Right atrium auricular region (tissue), 2 donors: ENCODE data around the gene PCSK6. TPM values are rescaled to one million over a fixed set of nuclear protein-coding genes. Genes with fewer than 3 reads are reported as not detected.
"Not testable (repeated sequence)": the region's sequence is repeated elsewhere in the genome, so short reads cannot be mapped to it uniquely, and the experiment has no call there.

ENCODE experiments used
- DNase-seq: peaks from one replicate; pipeline ENCODE4 v3.0.0-alpha.2; 2019; ENCODE audit warnings: low spot score
- H3K27ac ChIP-seq, 2 donors: fragments of 200-600 bp; sonication (generic); 1 replicate in 1 of 2; 2 replicates in 1 of 2; pipeline ENCODE4 v1.5.1; 2016 to 2019
- H3K27me3 ChIP-seq, 2 donors: fragments of 200-600 bp; sonication (generic); one replicate each; pipeline versions ENCODE4 v1.5.1 to v1.6.0; 2017 to 2019
- H3K36me3 ChIP-seq: fragments of 200-600 bp; sonication (generic); one replicate; pipeline ENCODE4 v1.5.1; 2016
- H3K4me1 ChIP-seq, 2 donors: fragments of 200-600 bp; sonication (generic); one replicate each; pipeline versions ENCODE4 v1.5.1 to v1.6.0; 2017 to 2019
- H3K4me3 ChIP-seq, 2 donors: fragments of 200-600 bp; sonication (generic); 1 replicate in 1 of 2; 2 replicates in 1 of 2; pipeline ENCODE4 v1.5.1; 2017 to 2019; ENCODE audit warnings: mild to moderate bottlenecking in 1 of 2, moderate library complexity in 1 of 2
- H3K9me3 ChIP-seq, 2 donors: fragments of 200-600 bp; sonication (generic); one replicate each; pipeline ENCODE4 v1.5.1; 2019
- total RNA-seq, 2 donors: library from RNA; depleted of rRNA; stranded (reverse); fragments of >200 nt; gene quantifications; one replicate each; pipeline ENCODE4 v1.1.0, GENCODE V29; 2016
- TF ChIP-seq, protein P1 (sequence below), 2 donors: fragments of 200-600 bp; sonication (generic); IDR thresholded peaks; one replicate each; pipeline ENCODE4 v1.5.1; 2019; ENCODE audit warnings: antibody characterized with exemption in 2 of 2

PCSK6 gene
- total RNA-seq, 2 donors from 2014 or later: 14.4 to 19.9 TPM

DNA sequence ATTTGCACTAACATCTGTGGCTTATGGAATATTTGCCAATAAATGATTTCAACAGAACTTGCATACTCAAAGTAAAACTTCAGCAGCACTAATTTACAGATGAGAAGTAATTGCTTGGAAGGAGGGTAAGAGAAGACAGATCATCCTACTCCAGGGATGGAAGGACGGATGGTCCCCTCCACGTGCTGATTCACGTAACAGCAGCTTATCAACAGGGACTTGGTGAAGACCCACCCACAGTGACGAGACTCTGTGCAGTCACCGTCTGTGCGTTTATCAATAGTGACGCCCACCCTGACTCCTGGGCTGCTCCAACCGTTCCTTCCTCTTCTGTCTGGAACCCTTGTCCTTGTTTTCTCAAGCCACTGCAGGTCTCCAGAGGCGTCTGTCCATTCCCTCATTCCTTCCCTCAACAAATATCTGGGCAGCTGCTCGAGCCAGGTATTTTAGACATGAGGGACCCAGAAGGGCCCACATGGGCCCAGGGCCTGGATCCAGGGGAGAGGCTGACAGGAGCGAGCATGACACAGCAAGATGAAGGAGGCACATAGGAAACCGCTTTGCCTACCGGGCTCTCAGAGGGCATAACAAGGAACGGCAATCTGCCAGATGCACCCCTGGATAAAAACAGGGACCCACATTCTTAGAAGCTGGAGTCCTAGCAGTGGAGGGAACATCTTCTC is 33.3 kb downstream of the PCSK6 start:
- Histone ChIP-seq H3K36me3 (no peaks in the 10 kb centered on the region), H3K4me3 (no peak overlapping the region), H3K27ac (peak overlapping the region; percentile 64 to 71), H3K27me3 (no peaks in the 10 kb centered on the region), H3K4me1 (peaks cover 0 to 28% of the 10 kb centered on the region in 2 donors), H3K9me3 (no peaks in the 10 kb centered on the region)
- no peak for DNase-seq
- TF ChIP-seq, protein P1, sequence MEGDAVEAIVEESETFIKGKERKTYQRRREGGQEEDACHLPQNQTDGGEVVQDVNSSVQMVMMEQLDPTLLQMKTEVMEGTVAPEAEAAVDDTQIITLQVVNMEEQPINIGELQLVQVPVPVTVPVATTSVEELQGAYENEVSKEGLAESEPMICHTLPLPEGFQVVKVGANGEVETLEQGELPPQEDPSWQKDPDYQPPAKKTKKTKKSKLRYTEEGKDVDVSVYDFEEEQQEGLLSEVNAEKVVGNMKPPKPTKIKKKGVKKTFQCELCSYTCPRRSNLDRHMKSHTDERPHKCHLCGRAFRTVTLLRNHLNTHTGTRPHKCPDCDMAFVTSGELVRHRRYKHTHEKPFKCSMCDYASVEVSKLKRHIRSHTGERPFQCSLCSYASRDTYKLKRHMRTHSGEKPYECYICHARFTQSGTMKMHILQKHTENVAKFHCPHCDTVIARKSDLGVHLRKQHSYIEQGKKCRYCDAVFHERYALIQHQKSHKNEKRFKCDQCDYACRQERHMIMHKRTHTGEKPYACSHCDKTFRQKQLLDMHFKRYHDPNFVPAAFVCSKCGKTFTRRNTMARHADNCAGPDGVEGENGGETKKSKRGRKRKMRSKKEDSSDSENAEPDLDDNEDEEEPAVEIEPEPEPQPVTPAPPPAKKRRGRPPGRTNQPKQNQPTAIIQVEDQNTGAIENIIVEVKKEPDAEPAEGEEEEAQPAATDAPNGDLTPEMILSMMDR (IDR thresholded peaks at IDR 0.05): no peak

DNA sequence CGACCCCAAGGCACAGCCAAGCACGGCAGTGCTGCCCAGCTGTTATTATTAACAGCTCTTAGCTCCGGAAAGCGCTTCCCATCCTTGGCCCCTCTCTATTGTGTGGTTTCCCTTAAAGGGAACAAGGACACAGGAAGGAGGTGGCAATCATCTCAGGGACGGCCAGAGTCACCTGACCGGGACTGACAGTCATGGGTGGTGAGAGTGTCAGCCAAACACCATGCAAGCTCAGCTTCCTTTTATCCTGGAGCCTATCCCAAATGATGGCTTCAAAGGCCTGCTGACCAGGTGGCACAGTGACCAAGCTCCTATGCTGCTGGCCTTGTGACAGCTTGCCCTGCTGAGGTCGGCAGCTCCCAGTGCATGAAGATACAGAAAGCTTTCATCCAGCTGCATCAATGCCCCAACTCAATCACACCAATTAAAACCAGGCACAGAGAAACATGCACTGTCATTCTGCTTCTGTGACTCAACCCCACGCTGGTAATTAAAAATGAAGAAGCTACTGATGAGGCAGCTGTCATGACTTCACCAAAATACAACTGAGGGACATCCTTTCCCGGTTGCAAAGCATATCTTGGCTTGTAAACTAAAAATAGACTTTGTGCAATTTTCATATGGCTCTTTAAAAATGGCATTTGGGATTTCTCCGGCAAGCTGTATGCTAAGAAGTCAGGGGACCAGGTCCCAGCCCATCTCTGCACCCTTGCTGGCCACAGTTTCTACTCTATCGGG is 34.0 kb downstream of the PCSK6 start:
- H3K27ac ChIP-seq: peak overlapping the region; percentile 64 to 71
- no peaks in the 10 kb centered on the region for H3K36me3 ChIP-seq
- H3K4me3 ChIP-seq: no peak overlapping the region
- no peaks in the 10 kb centered on the region for H3K9me3 ChIP-seq
- DNase-seq: no peak
- peaks cover 0 to 36% of the 10 kb centered on the region in 2 donors for H3K4me1 ChIP-seq
- no peaks in the 10 kb centered on the region for H3K27me3 ChIP-seq
- TF ChIP-seq, protein P1 (IDR thresholded peaks at IDR 0.05): no peak

DNA sequence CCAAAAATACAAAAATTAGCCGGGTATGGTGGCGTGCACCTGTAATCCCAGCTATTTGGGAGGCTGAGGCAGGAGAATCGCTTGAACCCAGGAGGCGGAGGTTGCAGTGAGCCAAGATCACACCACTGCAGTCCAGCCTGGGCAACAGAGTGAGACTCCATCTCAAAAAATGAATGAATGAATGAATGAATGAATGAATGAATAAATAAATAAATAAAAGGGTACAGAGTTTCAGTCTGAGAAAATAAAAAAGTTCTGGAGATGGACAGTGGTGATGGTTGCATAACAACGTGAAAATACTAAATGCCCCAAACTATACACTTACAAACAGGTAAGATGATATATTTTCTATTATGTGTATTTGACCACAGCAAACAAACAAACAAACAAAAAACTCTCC is 34.7 kb downstream of the PCSK6 start:
- H3K27me3 ChIP-seq, H3K4me3 ChIP-seq, H3K36me3 ChIP-seq, H3K9me3 ChIP-seq, DNase-seq: not testable (repeated sequence)
- peaks cover 0 to 39% of the 10 kb centered on the region in 2 donors for H3K4me1 ChIP-seq
- H3K27ac ChIP-seq: peak overlapping the region; percentile 64 to 71

DNA sequence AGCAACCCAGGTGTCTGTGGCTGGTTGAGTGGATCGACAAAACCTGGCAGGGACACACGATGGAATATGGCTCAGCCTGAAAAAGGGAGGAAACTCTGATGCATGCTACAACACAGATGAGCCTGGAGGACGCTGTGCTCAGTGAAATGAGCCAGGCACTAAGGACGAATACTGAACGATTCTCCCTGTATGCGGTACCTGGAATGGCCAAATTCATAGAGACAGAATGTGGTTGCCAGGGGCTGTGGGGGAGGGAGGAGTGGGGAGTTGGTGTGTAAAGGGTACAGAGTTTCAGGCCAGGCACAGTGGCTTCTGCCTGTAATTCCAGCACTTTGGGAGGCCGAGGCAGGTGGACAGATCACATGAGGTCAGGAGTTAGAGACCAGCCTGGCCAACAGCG is 35.1 kb downstream of the PCSK6 start:
- Histone ChIP-seq H3K4me1 (peaks cover 0 to 39% of the 10 kb centered on the region in 2 donors), H3K27me3 (no peaks in the 10 kb centered on the region), H3K4me3 (no peak overlapping the region), H3K27ac (peak overlapping the region; percentile 64 to 71), H3K9me3 (no peaks in the 10 kb centered on the region), H3K36me3 (no peaks in the 10 kb centered on the region)
- TF ChIP-seq, protein P1 (IDR thresholded peaks at IDR 0.05): no peak
- DNase-seq: no peak

DNA sequence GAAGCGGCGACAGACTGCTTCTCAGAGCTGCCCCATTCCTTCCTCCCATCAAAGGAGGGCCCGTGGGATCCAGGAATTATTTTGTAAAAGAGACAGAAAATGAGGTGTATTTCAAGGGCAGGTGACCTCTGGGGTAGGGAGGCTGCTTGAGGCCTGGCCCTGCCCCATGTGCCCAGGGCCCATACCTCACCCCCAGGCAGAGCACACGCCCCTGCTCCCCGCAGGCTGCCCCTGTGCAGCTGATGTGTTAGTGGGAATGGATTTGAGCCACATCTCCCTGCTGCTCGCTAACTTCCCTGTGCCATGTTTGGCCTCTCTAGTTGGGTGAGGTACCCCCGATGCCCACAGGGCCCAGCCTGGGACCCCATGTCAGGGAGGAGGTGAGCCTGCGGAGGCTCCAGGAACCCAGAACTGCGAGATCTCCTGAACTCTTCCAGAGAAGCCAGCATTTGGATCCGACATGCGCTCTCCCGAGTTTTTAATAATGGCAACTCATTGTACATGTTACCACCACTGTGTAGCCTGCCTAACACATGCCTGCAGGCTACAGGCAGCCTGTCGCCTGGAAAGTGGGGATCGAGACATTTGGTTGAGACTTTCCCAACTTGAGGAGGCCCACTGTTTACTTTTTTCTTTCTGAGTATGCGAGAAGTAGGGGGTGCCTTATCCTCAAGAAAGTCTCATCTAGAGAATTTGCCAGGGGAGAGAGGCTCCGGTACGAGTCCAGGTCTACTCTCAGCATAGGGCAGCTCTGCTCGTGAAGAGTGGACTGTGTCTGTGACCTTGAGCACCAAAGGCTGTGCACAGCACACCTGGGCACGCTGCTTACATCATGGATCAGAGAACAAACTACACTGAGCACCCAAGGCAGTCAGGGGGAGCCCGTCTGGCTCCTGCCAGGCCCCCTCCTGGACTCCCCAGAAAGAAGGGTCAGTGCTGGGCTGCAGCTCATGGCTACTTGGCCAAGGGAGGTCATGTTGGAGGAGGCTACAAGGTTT is 36.1 kb downstream of the PCSK6 start:
- DNase-seq: no peak
- Histone ChIP-seq H3K9me3 (no peaks in the 10 kb centered on the region), H3K27me3 (no peaks in the 10 kb centered on the region), H3K27ac (no peak overlapping the region), H3K4me3 (no peak overlapping the region), H3K4me1 (peaks cover 0 to 39% of the 10 kb centered on the region in 2 donors), H3K36me3 (no peaks in the 10 kb centered on the region)
- TF ChIP-seq, protein P1 (IDR thresholded peaks at IDR 0.05): no peak
